T-helper 9 cell (primary cell): ENCODE data around the gene CCNL2.
"Not testable (repeated sequence)": the region's sequence is repeated elsewhere in the genome, so short reads cannot be mapped to it uniquely, and the experiment has no call there.

Experiments
- DNase-seq: peaks from one replicate; pipeline ENCODE4 v3.0.0-alpha.2; 2020

CCNL2 gene

GRCh38 chr1:1397839-1398523, 1.2 kb downstream of the CCNL2 start:
- DNase-seq, result no peak

DNA sequence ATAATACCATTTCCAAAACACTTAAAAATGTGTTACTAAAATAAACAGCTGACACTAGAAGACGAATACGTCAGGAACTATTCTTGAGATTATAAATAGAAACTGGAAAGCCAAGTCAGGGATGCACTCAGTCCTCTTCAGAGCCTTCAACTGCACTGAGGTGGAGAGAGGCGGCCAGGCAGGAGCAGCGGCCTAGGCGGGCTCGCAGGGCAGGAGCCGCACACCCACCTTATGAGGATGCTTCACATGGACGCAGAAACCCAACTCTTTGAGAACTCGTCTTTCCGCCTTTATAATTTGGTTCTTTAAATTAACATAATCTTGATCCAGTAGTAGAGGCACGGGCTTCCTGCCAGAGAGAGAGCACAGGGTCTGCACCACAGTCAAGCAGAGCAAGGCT, 4.0 kb downstream of the CCNL2 start:
- DNase-seq, result no peak

DNA sequence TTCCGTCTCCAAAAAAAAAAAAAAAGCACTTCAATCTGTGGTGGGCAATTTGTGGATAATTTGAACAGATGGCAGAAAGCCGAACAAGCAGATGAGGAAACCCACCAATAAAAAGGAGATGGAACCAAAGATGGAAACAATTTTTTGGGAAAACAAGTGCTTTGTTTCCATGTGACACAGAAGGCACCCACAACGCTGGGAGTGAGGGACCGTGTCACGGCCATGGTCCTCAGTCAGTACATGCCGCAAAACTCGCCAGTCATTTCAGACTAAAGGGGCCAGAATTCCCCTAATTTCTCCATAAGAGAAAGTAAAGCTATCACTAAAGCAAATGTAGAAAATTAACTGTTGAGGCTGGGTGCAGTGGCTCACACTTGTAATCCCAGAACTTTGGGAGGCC, 5.0 kb downstream of the CCNL2 start:
- no peak for DNase-seq

- DNase-seq, result no peak
These were observed 5.7 kb downstream of the CCNL2 start for GRCh38 chr1:1393428-1393827.

GRCh38 chr1:1393014-1393413, 6.1 kb downstream of the CCNL2 start:
- no peak for DNase-seq

DNA sequence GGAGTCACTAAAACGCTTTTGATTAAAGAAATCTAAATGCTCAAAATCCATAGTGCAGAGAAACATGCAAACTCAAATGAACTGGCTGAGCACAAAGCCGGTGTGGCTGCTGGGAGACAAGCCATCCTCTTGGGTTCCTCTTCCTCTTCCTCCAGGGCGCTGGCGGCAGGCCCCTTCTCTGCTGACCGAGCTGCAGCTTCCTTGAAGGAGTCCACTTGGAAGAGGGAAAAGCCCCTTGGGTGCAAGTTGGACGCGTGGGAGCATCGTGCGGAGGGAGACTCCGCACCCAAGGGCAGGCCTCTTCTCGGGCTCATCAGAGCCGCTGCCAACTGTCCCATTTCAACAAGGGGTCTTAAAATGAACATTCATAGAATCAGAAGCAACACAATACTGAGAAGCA, 7.9 kb downstream of the CCNL2 start:
- DNase-seq, result no peak

GRCh38 chr1:1390675-1391074, 8.5 kb downstream of the CCNL2 start:
- DNase-seq, result no peak

DNA sequence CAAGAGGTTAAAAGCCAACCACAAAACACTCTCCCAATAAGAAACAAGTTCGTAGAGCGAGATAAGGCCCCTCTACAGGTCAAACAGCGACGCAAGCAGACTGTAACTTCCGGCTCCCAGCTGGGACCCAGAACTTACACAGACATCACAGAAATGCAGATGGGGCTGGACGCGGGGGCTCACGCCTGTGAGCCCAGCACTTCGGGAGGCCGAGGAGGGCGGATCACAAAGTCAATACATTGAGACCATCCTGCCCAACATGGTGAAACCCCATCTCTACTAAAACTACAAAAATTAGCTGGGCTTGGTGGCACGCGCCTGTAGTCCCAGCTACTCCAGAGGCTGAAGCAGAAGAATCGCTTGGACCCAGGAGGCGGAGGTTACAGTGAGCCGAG, 11.1 kb downstream of the CCNL2 start:
- no peak for DNase-seq

DNA sequence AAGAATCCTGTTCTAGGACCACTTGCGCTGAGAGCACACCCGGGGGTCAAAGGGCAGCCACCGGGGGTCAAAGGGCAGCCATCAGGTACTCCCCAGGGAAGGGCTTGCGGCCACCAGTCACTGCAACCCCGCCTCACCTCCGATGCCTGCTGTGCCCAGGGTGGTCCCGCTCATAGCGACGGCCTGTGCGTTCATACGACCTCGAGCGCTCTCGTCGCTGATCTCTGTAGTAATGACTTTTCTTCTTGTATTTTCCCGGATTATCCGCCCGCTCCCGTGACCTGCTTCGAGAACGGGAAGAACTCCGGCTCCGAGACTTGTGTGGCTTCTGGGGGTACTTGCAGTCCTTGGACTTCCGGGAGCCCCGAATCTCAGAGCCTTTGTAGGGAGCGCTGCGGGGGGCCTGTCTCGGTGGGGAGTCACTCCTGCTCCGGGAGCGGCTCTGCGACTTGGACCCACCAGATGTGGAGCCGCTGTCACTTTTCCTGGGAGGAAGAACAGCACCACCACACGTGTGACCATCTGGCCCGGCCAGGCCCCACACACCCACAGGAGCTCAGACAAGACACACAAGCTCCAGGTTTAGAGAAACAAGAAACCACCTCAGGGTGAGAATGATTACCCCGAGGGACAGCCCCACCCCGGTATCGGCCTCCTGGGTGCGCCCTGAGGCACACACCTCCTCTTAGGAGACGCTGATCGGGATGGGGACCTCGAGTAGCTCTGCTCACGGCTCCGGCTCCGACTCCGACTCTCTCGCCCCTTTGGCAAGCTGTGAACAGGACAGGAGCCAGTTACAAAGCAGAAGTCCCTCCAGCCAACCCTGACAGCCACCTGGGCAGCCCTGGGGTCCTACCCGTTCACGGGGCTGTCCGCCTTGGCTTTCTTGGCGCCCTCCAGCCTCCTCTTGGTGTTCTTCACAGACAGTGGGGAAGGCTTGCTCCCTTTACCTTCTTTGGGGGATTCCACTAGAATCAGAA, 11.7 kb downstream of the CCNL2 start:
- DNase-seq, result no peak

- no peak for DNase-seq
These were observed 13.2 kb downstream of the CCNL2 start for GRCh38 chr1:1385931-1386330.

- not testable (repeated sequence) for DNase-seq
These were observed 13.8 kb downstream of the CCNL2 start for GRCh38 chr1:1385339-1385738.

DNA sequence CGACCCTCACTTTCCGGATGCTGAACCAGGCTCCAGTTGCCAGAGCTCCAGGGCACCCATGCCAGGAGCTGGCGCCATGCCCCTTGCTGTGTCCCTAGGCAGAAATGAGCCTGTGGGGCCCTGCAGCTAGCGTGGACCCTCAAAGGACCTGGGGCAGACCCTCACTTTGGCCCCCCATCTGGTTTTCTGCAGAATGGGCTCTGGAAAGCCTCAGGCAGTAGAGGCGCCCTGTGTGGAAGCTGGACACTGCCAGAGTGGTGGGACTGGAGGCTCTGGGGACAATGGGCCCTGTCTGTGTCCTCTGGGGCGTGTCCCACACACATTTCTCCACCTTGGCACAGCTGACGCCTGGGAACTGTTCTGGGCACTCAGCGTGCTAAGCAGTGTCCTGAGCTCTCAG, 17.8 kb downstream of the CCNL2 start:
- DNase-seq, result no peak

GRCh38 chr1:1380860-1381259, 18.3 kb downstream of the CCNL2 start:
- DNase-seq, result no peak

GRCh38 chr1:1377540-1378205, 21.5 kb downstream of the CCNL2 start:
- no peak for DNase-seq

DNA sequence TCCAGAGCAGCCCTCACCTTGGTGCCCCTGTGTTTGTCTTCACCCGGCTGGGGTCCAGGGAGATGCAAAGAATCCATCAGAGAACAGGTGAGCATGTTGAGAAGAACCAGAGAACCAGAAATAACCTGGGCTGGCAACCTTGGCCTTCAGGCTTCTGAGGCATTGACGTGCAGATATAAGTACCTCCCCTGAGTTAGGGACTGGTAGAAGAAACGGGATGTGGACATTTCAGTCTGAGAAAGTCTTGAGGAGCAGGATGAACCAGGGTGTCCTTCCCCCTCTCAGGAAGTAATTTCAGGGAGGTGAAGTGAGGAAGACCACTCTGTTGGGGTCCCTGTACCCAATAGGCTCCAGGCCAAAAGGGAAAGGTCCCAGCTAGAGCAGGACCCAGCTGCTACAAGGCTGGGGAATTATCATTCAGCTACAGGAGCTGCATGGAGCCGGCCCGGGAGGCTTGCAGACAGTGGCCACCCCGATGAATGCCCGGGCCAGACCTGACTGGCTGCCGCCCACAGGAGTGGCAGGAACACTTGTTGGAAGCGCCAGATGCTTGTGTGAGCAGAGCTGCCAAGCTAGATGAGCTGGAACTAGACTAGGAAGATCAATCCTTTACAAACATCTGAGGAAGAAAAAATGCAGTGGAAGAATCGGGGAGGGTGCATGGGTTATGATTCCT, 22.4 kb downstream of the CCNL2 start:
- no peak for DNase-seq

- peak; percentile 87 for DNase-seq
These were observed 24.0 kb downstream of the CCNL2 start, which contains the start of gene AURKAIP1 for GRCh38 chr1:1374929-1375662. Gene AURKAIP1 (minus strand): TSS chr1:1375207. CDS start chr1:1374756, 451 bp downstream.

DNA sequence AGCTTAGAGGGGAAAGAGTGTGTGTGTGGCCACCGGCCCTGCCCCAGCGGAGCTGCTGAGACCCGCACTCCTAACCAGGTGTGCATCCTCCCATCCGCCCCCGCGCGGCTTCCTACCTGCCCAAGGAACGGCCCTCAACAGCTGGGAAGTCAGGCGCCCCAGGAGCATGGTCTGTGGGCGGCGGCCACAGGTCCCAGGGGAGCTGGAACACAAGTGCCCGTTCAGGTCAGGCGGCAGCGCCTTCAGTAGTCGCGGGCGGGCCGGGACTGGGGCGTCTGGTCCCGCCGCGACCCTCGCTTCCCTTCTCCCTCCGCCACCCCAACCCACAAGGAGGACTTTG, 24.6 kb downstream of the CCNL2 start:
- no peak for DNase-seq

- DNase-seq, result no peak
These were observed 25.1 kb downstream of the CCNL2 start for GRCh38 chr1:1373815-1374588.

DNA sequence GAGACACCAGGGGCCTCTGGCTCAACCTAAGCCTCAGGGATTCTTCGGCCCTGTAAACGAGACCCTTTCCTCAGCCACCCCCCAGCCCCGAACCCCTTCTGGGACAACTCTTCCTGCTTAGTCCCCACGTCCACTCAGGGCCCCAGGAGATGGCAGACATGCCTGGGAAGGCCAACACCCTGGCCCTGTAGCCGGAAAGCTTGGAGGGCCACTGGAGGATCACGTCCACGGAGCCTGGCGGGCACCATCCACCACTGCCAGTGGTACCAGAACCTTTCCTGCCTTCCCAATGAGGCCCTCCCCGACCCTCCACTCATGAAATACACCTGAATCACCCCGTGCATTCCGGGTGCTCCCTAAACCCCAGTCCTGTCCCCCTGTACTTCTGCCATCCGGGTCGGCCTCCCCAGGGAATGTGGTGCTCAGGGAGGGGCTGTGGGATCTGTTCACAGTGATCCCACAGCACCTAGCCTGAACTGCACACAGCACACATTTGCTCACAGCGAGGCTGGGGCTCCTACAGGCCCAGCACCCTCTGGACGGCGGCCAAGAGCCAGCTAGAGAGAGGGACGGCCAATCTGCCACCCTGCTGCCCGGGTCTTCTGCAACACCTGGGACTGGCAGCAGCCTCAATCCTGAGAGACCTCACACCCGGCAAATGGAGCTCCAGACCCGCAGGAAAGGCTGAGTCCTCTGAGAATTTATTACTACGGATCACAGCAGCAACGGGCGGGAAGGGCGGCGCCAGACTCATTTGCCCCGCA, 25.9 kb downstream of the CCNL2 start:
- no peak for DNase-seq
